EL (cell line): Measurements from ENCODE around the gene ST3GAL3.
A peak's percentile ranks its signal among the peaks of the same experiment; 100 is the strongest.

Experiments used
- DNase-seq: peaks from one replicate; pipeline ENCODE4 v3.0.0-alpha.2; 2016

ST3GAL3 gene

DNA sequence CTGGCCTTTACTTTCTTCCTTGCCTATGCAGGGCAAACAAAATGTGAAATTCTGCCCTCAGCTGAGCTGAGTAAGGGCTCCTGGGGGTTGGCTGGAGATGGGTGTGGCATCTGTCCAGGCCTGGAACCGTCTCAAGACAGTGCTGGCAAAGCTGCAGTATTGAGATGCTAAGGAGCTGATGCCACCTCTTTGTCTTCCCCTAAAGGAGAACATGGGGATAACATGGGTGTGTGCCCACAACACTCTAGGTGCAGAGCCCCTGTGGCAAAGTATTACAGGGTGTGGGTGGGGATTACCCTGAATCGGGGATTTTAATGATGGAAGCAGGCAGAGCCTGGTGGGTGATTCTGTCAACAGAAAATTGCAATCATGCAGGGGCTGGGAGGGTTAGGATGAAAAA, 2.5 kb upstream of the ST3GAL3 start:
- peak; percentile 36 for DNase-seq

DNA sequence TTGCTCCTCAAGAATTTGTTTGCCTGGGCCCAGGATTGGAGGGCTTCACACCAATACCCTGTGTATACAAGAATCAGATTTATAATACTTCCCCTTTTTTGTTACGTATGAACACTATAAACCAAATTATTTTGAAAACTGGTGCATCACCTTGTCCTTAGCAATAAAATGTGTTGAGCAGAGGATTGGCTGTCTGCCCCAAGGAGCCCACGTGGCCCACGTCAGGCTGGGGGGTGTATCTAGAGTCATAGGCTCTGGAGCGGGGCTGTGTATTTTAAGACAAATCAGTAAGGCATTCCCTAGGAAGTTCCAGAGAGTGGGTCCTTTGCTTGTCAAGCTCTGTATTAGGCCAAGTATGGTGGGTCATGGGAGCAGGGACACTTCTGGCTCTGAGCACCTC, 2.0 kb upstream of the ST3GAL3 start:
- no peak for DNase-seq

DNA sequence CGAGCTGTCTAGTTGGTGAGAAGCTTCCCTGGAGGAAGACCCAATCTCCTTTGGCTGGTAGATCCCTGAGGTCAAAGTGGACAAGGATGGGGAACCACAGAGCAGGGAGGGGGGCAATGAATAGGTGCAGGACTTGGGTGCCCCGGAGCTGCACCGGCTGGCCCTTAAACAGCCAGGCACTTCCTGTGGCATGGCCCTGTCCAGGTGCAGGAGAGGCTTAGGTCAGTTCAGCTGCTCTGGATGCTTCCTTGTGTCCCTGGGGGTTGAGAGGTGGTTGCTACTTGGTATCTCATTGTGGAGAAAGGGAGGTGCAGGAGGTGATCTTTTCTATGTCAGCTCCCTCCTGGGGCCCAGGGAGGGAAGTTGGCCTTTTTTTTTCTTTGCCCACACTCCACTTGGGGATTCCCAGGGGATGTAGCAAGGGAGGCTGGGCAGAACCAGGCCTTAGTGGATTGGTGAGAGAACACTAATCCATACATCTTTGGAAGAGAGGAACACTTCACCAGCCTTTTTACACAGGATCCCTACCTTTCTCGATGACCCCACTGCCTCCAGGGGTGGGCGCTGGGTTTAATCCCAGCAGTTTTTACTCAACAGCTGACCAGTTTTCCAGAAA, 1.2 kb upstream of the ST3GAL3 start:
- DNase-seq, result peak; percentile 33

DNA sequence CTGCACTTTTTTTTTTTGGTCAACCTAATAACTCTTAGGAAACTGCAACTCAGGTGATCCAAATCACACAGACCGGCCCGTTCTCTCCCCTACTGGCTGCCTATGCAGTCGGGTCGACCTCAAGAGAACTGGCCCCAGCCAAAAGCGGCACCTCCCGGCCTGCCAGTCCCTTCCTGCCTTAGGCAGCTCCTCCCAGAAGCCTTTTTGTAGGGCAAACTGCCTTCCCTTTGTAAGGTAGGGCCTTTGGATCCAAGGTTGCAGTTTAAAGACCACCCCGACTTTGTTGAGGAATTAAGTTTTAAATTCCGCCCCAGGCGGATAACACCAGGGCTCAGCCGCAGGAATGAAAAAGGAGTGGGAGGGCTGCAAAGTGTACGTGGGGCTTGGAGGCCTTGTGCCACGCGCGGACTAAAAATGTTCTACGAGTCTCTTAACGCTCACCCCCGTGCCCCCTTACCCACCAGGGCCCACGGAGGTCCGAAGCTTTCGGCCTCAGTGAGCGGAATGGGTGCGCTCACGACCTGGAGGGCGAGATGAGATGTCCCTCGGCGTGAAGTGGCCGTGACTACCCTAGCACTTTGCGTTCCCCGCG, 642 bp upstream of the ST3GAL3 start:
- DNase-seq, result peak; percentile 41

DNA sequence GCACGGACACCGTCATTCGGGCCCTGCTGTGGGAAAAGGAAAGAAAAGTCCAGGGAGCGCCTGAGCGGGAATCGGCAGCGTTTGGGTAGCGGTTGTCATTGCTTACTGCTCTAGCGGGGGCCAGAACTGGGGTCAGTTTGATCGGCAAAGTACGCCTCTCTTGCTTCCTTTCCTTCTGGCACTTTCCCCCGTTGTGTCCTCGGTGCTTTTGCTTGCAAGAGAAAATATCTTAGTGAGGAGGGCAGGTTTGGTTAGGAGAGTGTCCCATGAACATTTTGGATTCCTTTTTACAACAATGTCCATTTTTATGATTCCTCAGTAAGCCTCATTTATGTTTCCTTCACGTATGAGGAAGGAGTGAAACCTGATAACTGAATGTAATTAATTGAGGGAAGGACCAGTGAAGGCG, 670 bp downstream of the ST3GAL3 start:
- peak; percentile 67 for DNase-seq

DNA sequence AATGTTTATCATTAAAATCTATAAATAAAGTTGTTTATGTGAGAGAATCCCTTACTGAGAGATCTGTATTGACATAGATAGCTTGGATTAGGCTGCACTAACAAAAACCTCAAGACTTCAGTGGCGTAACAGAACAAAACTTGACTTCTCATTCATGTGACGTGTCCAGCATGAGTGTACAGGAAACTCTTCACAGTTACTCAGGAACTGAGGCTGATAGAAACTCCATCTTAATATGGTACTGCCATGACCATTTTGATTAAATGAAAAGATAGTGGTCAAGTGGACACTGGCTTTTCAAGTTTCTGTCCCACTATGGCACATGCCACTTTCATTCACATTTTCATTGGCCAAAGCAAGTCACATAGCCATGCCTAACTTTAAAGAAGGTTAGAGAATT, 3.7 kb downstream of the ST3GAL3 start:
- DNase-seq, result peak; percentile 88

DNA sequence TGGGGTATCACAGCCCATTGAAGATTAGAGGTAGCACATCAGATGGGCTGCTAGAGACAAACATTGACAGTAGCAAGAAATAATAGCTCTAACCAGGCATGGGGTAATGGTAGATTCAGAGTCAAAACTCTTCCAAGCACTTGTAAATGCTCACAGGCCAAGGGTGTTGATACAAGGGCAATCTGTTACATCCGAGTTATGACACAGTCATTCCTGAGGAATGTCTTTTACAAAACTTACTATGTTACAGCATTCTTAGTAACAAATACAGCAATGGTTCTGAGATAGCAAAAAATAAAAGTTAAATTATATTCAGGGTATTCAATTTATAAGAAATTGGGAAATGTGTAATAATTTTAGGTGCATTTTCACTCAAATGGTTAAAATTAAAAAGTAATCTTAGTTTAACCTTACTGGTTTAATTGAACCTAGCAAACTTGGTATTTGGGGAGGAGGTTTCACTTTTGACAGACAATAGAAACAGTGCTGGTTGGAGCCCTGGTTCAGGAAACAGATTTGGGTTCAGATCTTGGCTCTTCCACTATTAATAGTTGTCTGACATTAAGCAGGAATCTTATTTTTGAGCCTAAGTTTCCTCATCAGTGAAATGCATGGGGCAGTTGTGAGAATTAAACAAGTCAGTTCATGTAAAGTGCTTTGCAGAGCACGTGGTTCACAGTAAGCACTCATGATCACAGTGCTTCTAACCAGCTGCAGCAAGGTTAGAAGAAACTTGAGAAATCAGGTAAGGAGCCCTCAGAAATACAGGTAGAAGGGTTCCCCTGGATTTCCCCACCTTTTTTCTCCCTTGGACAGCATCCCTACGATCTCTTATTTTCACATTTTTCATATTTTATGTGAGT, 4.4 kb downstream of the ST3GAL3 start:
- DNase-seq, result peak; percentile 83

DNA sequence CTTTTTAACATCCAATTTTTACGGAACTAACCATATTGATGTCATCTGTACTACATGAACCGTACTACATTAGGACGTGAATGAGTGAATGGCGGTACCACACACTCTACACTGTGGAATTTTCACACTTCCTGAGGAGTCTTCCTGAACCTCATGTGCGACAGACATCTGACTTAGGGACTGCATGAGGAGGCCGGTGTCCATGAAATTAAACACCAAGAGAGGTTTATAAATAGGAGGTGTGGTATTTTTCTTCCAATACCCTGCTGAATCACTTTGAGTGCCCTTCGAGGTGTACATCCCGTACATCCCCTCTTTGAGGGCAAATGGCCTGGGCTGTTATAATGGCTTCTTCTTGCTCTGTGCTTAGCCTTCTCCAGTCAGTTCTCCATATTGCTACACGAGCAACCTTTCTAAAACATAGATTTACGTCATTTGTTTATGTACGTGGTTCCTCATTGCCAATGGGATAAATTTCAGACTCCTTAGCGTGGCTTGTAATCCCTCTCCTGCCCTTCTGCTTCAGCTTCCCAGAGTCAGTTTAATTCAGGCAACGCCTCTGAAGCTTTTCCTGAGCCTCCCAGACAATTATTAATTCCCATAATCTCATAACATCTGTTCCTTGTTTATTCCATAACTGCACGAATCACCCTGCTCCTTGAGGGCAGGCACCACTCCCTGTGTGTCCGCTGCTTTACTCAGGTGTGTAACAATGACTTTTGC, 9.4 kb downstream of the ST3GAL3 start:
- DNase-seq, result no peak

DNA sequence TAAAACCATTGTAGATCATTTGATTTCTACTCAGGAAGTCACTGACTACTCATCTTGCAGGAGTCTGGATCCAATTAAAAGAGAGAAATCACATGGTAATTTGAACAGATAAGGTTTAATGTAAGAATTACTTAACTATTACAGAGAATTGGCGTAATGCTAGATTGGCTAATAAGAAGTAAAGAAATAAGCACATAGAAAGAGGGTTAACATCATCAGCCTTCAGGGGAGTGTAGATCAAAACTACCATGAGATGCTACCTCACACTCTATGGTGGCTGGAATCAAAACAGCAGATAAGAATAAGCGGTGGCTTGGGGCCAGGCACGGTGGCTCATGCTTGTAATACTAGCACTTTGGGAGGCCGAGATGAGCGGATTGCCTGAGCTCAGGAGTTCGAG, 11.7 kb downstream of the ST3GAL3 start:
- no peak for DNase-seq

DNA sequence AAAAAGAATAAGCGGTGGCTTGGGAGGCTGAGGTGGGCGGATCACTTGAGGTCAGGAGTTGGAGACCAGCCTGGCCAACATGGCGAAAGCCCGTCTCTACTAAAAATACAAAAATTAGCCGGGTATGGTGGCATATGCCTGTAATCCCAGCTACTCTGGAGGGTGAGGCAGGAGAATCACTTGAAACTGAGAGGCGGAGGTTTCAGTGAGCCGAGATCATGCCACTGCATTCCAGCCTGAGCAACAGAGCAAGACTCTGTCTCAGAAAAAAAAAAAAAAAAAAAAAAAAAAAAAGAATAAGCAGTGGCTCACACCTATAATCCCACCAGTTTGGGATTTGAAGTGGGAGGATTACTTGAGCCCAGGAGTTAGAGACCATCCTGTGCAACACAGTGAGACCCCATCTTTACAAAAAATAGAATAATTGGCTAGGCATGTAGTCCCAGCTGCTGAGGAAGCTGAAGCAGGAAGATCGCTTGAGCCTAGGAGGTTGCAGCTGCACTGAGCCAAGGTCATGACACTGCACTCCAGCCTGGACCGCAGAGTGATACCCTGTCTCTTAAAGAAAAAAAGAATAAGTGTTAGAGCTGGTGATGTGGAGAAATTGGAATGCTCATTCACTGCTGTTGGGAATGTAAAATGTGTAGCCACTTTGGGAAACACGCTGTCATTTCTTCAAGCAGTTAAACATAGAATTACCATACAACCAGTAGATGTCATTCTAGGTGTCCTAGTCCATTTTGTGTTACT, 12.5 kb downstream of the ST3GAL3 start:
- peak; percentile 66 for DNase-seq

DNA sequence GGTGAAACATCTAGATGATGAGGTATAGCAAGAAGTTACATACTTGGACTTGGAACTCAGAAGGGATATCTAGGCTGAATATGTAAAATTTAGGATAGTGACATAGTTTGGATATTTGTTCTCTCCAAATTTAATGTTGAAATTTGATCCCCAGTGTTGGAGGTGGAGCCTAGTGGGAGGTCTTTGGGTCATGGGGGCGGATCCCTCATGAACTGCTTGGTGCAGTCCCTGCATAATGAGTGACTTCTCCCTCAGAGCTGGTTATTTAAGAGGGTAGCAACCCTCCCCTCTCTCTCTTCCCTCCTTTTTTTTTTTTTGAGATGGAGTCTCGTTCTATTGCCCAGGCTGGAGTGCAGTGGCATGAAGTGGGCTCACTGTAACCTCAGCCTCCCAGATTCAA, 15.5 kb downstream of the ST3GAL3 start:
- no peak for DNase-seq

DNA sequence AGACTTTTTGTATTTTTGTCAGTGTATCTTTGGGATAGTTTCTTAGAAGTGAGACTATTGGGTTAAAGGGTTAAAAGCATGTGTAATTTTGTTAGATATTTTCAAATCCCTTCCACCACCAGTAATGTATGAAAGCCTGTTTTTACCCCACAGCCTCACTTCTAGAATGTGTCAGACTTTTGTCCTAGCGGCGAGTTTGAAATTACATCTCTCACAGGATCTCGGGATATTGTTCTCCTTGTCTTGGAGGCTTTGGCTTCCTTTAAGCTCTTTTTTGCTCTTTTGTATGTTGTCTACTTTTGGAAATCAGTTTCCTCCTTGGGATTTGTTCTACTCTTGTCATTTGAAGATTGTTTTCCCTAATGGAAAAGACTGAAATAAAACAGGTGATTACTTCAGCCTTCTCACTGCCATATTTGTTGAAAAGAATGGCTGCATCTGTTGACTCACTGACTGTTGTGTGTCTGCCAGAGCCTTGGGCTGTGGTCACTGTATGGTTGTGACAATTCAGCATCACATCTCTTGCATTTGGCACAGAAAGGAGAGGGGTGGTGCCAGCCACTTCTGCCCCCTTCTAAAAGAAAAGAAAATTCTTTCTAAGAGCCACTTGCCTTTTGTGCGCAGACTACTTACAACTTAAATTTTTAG, 22.6 kb downstream of the ST3GAL3 start:
- DNase-seq, result no peak

DNA sequence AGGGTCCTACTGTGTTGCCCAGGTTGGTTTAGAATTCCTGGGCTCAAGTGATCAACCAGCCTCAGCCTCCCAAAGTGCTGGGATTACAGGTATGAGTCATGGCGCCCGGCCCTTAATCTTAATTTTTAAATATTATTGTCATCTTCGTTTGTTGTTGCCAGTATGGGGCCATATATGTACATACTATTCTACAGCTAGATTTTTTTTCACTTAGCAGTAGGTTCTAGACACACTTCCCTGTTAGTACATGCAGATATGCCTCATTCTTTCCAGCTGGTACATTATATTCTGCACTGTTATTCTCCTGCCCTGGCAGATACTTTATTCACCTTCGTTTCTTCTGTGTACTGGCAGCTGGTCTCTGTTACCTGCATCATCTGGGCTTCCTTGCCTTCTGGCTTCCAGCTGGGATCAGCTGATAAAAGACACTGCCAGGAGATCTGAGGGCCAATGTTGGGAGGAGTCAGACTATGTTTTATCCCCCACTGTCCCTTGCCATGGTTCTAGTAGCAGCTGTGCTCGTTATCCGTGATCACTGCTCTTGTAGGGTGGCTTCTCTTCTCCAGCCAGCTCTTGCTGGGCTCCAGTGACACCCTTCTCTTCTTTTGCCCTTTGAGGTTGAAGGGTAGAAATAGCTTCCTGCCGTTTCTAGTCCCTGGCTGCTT, 24.7 kb downstream of the ST3GAL3 start:
- no peak for DNase-seq

DNA sequence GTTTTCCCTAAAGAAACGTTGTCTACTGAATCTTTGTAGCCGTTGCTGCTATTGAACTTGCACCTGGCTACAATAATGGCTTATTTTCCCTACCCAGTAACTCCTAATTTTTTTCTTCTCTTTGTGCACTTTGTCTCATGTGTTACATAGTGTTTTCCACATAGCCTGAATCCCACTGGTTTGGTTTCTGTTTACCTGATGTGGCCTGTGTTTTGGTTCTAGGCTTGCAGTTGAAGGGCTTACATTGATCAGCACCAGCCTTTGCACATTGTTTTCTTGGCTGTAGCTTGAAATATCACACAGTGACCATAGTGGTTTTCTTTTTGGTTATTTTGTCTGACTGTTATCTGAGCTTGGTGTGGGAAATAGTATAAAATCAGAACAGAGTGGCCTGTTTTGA, 29.5 kb downstream of the ST3GAL3 start:
- no peak for DNase-seq

DNA sequence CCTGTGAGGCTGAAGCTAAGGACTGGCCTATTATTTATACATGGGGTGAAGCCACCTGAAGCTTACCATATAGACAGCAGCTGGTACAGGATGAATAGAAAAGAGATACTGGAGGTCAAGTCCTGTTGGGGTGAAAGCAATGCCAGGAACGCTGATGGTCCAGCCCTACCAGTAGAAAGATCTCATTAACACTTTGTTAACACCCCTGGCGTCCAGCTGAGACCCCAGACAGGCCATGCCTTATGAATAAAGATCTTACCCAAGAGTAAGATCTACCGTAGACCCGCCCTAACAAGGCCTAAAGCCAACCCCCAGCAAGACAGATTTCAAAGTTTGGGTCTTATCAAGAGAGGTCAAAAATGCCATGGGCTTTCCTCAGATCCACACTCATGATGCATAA, 34.7 kb downstream of the ST3GAL3 start:
- DNase-seq, result no peak

DNA sequence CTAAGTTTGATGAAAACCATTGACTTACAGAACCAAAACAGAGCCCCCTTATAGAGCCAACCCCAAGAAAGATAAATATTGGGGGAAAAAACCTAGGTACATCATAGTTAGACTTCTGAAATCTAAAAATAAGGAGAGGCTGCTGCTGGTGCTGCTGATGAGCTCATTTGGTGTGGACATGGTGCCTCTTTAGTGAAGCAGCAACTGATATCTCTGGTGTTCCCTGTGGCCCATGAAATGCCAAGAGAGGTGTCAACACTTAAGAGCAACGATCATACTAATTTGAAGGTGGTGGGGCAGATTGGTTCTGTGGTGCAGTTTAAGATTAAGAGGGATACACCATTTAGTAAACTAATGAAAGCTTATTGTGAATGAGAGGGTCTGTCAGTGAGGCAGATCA, 35.9 kb downstream of the ST3GAL3 start:
- DNase-seq, result no peak

DNA sequence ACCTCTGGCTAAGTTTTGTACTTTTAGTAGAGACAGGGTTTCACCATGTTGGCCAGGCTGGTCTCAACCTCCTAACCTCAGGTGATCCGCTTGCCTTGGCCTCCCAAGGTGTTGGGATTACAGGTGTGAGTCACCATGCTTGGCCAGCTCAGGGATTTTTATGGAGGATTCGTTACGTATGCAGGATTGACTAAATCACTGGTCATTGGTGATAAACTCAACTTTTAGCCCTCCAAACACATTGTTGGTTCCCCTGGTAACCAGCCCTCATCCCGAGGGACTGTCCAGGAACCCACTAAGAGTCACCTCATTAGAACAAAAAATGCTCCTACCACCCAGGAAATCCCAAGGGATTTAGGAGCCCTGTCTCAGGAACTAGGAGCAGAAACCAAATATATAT, 40.4 kb downstream of the ST3GAL3 start:
- DNase-seq, result no peak

DNA sequence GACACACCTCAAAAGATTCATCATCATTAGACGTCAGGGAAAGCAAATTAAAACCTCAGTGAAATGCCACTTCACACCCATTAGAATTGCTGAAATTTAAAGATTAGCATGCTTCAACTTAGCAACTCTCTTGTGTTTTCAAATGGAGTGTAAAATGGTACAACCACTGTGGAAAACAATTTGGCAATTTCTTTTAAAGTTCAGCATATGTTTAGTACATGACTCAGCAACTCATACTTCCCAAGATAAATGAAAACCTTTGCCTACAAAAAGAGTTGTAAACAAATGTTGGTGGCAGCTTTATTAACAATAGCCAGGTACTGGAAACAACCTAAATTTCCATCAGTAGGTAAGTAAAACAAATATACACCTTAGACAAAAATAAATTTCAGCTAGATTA, 42.7 kb downstream of the ST3GAL3 start:
- no peak for DNase-seq

DNA sequence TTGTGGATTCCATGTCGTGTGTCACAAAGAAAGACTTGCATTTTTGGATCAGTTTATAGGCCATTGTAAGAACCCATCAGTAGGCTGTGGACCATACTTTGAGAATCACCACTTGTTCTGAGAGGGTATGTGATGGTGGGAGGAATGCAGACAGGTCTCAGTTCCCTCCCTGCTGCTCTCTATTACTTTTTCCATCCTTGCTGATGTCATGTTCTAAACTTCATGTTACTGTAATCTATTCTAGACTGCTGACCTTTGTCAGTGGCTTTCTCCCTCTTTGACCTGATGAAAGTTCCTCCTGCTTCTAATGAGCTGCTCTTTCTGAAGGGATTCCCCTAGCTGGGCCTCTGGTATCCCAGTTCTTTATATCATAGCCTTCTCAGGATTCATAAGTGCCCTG, 46.1 kb downstream of the ST3GAL3 start:
- no peak for DNase-seq

DNA sequence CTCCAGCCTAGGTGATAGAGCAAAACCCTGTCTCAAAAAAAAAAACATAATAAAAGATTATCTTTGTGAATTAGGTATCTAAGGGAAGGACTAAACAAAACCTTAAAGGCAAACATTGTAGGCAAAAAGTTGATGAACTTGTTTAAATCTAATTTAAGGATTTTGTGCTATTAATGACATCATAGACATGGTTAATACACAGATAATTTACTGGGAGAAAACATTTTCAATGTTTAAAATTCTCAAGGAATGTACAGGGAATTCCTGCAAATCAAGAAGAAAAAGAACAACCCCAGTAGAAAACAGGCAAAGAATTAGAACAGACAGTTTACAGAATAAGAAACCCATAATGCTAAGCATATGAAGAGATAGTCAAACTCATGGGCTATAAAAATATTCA, 47.6 kb downstream of the ST3GAL3 start:
- no peak for DNase-seq

DNA sequence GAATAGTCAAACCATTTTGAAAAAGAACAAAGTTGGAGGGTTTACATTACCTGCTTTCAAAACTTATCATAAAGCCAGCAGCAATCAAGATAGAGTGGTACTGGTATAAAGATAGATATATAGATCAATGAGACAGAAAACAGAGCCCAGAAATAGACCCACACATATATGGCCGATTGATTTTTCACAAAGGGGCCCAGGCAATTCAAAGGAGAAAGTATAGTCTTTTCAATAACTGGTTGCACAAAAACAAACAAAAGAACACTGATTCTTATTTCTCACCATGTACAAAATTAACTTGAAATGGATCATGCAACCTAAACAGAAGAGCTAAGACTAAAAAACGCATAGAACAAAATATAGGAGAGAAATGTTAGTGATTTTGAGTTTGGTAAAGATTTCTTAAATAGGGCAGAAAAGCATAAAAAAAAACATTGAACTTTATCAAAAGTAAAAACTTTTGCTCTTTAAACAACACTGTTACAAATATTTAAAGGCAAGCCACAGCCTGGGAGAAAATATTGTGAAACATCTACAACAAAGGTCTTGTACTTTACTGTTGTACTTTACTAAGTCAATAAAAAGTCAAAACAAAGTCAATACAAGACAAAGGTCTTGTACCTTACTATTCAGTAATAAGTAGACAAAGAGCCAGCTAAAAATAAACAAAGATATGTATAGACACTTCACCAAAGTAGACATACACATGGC, 50.2 kb downstream of the ST3GAL3 start:
- DNase-seq, result no peak
